NCI-H1930 (cell line): ENCODE measurements around the gene RRP8.

Experiments used
- DNase-seq, 2 experiments: peaks; one replicate each; lab custom pipeline; 2025; lab: John Stamatoyannopoulos, UW

RRP8 gene

DNA sequence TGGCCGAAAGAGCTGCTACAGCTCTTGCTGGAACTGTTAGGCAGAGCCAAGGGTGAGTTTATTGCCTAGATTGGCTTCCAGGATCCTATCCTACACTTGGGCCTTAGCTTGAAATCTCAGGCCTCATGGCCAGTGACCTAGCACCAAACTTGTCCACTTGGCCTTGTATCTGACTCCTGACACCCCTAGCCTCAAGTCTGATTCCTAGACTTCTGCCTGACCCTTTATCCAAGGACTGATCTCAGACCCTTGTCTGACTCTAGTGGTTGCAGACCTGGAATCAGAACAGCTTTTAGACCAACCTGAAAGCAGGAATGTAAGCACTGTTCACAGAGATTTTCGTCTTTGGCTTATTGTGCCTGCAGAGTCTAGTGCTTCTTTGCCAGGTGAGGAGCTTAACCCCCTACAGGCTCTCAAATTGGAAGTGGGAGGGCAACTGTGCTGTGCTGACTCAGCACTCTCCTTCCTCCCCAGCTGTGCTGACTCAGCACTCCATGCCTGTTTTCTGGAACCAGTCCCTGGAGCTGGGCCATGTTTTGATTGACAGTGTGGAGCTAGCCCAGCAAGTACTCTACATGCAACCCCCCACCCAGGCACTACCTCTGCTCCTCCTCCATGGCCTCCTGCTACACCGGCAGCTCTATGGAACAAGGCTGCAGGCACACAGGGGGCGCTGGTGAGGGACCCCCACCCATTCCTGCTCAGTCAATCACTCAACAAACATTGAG is 35.1 kb downstream of the RRP8 start:
- no peak for DNase-seq

DNA sequence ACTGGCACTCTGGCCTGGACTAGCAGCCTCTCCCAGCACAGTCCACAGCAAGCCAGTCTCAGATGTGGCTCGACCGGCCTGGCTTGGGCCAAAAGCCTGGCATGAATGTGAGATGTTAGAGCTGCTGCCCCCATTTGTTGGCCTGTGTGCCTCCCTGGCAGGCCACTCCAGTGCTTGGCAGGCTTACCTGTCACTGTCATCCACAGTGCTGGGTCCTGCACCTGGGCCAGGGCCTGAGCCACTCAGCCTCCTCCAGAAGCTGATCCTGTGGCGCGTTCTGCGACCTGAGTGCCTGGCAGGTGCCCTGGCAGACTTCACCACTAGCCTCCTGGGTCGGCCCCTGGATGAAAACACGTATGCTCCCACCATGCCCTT is 36.1 kb downstream of the RRP8 start:
- DNase-seq = no peak

DNA sequence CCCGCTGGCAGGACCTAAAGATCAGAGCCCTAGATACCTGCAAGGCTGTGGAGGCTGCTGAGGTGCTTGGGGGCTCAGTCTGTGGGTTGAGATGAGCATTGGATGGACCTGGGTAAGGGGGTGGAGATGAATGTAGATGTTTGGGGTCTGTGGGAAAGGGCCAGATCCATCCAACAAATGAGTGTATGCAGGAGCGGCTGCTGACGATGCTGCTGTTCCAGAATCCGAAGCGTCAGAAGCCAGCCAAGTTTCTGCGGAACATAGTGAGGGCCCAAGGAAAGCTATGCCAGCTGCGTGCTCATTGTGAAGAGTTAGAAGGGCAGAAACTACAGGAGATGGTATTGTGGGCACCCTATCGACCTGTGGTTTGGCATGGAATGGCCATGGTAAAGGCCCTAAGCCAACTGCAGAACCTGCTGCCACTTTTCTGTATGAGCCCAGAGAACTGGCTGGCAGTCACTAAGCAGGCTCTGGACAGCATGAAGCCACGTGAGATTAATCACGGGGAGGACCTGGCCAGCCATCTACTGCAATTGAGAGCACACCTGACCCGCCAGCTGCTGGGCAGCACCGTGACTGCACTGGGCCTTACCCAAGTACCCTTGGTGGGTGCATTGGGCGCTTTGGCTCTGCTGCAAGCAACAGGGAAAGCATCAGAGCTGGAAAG is 36.6 kb downstream of the RRP8 start:
- DNase-seq = no peak

DNA sequence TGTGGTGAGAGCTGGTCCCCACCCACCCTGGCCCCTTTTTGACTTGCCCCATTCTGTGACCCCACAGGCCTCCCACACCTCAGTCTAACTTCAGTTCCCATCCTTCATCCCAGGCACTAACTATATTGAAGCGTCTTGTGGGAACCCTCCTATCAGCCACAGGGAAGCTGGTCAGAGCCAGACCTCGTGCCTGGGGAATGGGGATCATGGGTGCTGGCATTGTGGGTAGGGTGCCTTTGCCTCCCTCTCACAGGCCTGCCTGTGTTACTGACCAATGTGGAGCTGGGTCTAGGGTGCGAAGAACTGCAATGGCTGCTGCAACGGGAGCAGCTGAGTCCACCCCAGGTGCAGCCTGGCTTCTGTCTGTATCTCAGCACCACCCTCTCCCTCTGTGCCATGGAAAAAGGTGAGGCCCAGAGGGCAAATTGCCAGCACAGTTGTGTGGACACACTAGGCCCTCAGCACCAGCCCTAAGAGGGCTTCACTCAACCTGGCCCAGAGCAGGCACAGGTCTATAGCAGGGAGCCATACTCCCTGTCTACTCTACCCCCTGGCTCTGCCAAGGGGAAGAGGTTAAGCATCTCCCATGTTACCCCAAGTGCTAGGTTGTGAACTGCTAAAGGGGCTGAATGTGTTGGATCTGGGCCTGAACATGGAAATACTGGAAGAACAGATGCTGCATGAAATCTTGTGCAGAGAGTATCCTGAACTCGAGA is 37.3 kb downstream of the RRP8 start:
- no peak for DNase-seq

DNA sequence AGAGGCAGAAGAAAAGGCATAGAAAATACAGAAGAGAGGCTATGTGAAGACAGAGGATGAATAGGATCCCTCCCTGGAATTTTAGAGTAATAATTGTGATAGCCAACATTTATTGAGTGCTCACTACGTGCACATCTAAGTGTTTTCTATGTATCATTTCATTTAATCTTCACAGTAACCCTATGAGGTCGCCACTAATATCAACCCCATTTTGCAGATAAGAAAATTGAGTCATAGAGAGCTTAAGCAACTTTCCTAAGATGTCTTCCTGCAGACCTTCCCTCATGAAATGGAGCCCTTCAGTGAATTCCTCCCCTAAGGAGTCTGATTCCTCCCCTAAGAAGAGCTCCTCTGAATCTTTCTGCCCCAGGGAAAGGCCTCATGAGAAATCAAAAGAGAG is 38.1 kb downstream of the RRP8 start:
- no peak for DNase-seq

DNA sequence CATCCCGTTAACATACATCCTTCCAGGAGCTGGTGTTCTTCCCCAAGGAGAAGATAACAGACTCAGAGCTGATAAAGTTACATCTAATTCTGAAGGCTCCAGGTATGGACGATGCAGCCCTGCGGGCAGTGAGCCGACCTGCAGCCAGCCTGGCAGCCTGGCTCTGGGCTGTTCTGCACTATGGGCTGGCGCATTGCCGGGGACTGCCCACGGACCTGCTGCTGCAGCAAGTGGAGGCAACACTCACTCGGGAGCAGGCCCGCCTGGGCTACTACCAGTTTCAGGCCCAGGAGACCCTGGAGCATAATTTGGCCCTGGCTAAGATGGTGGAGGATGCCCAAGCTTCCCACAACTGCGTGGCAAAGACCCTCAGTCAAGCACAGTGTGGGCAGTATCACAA is 39.7 kb downstream of the RRP8 start:
- no peak for DNase-seq

DNA sequence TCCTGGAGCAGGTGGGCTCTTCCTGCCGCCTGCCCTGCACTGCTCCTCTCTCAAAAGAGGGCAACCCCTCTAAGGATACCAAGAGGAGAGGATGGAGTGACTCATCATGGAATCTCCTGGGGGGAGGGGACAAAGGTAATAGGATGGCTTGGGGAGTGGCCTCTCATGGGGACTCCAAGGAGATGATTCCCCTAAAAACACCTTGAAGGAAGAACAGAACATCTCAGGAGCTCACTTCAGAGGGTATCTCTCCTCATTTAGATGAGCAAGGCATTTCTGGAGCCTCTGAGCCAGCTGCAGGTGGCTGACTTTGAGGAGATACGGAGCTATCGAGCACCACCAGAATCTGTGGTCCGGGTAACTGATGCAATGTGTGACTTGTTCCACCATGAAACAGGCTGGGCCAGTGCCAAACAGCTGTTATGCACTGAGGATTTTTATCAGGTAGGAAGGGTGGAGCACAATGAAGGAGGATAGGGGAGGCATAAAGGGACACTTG is 40.2 kb downstream of the RRP8 start:
- DNase-seq = no peak

DNA sequence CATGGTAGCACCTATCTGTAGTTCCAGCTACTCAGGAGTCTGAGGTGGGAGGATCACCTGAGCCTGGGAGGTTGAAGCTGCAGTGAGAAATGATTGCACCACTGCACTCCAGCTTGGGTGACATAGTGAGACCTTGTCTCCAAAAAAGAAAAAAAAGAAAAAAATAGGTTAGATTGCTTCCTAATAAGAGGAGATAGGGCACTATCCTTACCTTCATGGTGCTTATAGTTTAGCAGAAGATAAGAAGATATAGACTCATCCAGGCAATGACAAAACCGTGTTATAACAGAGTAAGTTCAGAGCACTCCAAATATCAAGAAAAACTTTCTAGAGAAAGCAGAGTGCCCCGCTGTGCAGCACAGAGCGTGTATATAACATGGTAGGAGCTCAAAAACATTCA is 42.1 kb downstream of the RRP8 start:
- no peak for DNase-seq

DNA sequence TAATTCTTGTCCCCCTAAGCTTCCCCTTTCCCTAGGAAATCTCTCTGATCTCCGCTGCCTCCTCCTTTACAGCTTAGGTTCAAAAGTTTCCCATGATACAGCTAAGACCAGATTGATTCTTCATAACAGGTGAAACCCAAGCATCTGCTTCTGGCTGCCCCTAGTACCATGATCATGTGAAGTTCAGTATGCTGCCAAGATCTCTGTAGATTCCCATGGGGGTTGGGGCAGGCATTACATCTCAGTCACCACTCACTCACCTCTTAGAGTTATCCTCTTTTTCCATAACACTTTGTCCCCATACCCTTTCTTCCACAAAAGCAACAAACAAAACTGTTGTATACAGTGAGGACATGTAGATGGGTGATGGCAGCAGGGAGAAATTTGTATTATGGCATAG is 44.0 kb downstream of the RRP8 start:
- no peak for DNase-seq

DNA sequence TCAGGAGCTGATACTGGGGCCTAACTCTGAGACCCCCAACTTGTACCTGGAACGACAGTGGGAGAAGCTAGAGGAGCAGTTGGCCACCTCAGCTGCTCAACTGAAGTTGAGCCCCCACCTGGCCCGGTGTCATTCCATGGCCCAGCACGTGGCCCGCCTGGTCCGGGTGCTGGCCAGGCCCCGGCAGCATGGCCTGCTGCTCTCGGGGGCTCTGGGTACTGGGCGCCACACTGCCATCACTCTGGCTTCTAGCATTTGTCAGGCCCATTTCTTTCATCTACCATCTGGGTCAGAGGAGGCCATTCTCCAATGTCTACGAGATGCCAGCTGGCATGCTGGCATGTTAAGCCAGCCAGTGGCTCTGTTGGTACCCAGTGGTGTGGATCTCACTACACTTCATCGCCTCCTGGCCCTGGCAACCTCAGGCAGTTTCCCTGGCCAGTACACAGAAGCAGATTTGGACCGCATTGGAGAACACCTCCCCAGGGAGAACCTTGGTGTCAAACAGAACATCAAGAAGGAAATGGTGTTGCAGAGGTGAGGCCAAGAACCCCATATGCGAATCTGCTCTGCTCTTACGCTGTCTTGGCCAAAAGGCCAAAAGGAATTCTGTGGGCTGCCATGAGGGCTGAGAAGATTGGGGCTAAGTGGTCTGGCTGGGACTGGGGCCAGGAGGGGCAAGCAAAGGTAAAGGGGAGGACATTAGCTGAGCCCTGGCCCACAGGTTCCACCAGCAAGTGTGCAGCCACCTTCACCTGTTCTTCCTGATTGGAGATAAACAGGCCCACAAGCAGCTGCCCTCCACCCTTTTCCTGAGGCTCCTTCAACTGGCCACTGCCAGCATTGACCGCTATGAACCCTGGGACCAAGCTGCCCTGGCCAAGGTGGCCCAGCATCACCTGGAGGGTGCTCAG is 45.4 kb downstream of the RRP8 start:
- DNase-seq = no peak

DNA sequence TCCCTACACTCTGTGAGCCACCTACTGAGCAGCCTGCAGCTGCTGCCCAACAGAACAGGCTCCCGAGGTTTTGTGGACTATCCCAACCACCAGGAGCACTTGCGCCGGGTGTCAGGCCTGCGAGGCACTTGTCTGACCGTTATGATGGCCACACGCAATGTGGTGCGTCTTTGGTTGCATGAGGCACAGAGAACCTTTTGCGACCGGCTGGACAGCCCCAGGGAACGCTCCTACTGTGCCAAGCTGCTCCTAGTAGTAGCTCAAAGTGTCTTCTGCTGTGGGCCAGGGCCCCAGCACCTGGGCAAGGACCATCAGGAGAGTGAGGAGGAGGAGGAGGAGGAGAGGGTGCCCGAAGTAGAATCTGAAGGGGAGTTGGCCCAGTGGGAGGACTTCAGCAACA is 46.4 kb downstream of the RRP8 start:
- DNase-seq = no peak

DNA sequence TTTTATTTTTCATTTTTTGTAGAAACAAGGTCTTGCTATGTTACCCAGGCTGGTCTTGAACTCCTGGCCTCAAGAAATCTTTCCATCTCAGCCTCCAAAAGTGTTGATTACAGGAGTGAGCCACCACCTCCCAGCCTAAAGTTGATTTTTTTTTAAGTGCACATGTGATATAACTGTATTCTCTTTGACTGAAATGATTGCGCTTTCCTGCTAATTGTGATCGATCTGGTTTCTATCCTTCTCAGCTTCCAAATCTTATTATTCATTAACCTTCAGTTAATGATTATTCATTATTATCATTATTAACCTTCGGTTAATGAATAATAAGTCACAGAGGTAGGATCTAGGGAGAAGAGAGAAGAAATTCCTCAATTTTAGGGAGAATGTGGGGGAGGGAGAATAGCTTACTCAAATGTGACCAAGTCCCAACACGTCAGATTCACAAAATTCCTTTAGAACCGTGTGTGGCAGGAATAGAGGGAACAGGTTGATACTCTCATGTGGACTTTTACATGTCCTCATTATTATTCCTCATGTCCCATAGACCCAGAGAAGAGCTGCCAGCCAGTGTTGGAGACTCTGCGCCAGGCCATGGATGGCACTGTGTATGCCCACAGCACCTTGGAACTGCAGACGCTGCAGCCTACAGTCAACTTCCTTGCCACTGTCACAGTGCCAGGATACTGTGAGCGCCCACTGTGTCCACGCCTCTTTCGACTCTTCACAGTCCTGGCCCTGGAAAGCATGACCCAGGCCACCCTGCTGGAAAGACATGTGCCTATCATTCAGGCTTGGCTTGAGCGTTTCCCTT is 47.1 kb downstream of the RRP8 start:
- DNase-seq = no peak

DNA sequence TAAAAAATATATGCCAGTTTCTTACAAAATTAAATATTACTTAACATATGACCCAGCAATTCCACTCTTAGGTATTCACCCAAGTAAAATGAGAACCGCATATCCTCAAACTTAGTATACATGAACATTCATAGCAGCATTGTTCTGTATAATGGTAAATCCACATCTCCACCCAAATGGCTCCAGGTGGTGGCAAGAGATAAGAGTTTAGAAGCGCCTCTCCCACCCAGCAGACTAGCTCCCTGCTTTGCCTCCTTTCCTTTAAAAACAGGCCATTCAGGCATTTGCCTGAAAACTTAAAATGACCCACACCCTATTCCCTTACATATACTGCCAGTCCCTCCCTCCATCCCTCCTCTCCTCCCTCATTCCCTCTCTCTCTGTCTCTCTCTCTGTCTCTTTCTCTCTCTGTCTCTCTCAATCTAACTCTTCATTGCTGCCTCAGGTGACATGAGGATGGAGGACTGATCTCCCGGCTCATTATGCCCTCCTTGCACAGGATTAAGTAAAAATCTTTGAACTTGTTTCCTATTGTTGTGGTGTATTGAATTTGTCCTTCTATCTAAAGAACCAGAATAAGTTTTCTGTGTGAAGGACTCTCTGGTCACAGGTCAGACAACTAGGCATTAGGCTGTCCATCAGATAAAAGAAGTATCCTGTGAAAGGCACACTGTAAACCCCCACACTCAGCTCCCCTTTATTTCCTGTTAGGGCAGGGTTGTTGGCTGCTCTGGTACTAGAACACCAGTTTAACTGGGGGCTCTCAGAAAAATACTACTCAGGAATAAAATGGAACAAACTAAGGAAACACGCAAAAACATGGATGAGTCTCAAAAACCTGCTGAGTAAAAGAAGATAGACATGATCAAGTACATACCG is 48.3 kb downstream of the RRP8 start:
- DNase-seq = no peak

DNA sequence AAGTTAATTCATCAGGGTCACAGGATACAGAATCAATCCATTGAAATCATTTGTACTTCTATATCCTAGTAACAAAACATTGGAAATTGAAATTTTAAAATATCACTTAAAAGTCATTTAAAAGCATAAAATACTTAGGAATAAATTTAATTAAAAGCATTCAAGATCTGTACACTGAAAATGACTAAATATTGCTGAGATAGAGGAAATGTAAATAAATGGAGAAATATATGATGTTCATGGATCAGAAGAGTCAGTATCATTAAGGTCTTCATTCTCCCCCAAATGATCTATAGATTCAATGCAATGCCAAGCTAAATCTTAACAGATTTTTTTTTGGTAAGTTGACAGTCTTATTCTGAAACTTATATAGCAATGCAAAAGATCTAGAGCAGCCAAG is 49.8 kb downstream of the RRP8 start:
- no peak for DNase-seq

DNA sequence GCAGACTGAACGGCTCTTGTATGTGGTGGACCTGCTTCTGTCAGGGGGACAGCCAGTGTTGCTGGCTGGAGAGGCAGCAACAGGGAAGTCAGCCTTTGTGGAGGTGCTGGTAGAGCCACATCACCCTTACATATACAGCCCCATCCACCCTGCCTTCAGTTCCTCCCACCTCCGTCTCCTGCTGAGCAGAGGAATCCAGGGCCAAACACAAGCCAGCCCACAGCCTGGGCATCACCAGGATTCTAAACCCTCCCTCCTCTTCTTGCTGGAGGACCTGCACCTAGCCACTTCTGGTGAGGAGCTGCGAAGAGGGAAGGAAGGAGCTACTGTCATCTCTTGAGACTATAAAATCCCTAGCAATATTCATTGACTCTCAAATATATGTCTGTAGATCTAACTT is 54.8 kb downstream of the RRP8 start:
- DNase-seq = no peak

DNA sequence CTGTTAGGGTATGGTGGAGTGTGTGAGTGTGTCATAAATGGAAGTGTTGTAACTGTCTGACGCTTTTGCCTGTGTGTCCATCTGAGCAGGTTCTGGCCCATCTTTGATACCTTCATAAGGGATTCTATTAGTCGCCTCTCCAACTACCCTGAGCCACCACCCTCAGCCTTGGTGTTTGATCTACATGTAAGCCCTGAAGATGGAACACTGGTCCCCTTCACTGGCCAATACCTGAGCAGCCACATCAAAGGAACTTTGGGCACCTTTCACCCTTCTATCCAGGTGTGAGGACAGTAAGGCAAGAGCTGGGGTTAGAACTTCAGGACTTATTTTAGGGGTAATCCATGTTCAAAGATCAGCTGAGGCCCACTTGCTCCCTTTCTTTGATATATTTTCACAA is 55.3 kb downstream of the RRP8 start:
- no peak for DNase-seq

DNA sequence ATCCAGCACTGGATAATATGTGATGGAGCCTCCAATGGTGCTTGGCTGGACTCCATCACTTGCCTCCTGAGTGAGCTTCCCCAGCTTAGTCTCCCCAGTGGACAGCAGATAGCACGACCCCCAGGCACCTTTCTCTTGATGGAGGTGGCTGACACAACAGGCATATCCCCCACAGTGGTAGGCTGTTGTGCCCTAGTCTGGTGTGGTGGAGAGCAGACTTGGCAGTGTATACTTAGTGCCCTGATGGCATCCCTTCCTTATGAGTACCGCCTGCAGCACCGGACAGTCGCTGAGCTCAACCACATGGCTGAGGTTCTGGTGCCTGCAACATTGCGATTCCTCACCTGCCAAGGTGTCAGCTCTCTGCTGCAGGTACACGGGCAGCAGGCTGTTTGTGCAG is 56.2 kb downstream of the RRP8 start:
- DNase-seq = no peak

DNA sequence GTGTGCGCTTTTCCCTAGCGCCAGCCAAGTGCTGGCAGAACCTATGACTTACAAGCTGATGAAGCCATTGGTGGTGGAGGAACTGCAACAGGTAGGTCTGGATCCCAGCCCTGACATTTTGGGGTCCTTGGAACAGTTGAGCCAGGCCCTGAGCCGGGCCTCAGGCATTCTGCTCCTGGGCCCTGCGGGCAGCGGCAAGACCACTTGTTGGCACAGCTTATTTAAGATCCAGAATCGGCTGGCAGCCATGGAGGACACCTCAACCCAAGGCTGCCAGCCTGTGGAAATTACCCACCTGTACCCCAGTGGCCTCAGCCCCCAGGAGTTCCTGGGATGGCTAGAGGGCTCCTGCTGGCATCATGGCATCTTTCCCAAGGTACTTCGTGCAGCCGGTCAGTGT is 56.7 kb downstream of the RRP8 start:
- no peak for DNase-seq

DNA sequence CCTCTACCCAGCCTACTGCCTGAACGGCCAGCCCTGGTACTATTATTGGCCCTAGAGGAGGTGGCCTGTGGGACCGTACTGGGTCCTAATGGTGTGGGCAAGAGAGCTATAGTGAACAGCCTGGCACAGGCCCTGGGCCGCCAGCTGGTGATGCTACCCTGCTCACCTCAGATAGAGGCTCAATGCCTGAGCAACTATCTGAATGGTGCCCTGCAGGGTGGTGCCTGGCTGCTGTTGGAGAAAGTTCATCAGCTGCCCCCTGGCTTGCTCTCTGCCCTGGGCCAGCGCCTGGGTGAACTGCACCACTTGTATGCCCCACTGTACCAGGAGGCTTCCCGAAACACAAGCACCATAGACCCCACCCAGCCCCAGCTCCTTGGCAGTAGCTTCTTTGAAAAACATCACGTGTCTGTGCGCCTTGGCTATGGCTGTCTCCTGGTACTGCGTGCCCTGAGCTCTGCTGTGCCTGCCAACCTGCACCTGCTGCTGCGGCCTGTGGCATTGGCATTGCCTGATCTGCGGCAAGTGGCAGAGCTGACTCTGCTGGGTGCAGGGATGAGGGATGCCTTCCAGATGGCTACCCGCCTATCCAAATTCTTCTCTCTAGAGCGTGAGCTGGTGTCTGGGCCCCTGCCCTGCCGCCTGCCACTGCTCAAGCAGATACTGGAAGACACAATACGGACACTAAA is 57.4 kb downstream of the RRP8 start:
- DNase-seq = no peak
